ENCODE data around the gene CHRNB1. TPM values are rescaled to one million over a fixed set of nuclear protein-coding genes. Genes with fewer than 3 reads are reported as not detected.

CHRNB1 gene
- polyA plus RNA-seq, 1 donor from 2014 or later = 18.2 TPM

DNA sequence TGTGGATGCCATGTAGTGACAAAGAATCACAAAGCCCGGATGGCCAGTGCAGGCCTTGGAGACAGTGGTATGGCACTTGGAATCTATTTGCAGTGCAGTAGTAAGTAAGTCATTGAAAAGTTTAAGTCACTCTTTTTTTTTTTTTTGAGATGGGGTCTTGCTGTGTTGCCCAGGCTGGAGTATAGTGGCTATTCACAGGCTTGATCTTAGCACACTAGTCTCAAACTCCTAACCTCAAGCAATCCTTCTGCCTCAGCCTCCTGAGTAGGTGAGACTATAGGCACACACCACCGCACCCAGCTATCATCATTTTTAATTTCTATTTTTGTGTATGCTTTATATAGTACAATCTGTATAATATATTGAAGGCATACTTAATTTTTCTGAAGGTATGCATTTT is 46.2 kb upstream of the CHRNB1 start:
- TF ChIP-seq TAF1 (IDR thresholded peaks at IDR 0.05; ENCODE audit: low read depth) = no peak
- TF ChIP-seq, protein P1, sequence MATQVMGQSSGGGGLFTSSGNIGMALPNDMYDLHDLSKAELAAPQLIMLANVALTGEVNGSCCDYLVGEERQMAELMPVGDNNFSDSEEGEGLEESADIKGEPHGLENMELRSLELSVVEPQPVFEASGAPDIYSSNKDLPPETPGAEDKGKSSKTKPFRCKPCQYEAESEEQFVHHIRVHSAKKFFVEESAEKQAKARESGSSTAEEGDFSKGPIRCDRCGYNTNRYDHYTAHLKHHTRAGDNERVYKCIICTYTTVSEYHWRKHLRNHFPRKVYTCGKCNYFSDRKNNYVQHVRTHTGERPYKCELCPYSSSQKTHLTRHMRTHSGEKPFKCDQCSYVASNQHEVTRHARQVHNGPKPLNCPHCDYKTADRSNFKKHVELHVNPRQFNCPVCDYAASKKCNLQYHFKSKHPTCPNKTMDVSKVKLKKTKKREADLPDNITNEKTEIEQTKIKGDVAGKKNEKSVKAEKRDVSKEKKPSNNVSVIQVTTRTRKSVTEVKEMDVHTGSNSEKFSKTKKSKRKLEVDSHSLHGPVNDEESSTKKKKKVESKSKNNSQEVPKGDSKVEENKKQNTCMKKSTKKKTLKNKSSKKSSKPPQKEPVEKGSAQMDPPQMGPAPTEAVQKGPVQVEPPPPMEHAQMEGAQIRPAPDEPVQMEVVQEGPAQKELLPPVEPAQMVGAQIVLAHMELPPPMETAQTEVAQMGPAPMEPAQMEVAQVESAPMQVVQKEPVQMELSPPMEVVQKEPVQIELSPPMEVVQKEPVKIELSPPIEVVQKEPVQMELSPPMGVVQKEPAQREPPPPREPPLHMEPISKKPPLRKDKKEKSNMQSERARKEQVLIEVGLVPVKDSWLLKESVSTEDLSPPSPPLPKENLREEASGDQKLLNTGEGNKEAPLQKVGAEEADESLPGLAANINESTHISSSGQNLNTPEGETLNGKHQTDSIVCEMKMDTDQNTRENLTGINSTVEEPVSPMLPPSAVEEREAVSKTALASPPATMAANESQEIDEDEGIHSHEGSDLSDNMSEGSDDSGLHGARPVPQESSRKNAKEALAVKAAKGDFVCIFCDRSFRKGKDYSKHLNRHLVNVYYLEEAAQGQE (IDR thresholded peaks at IDR 0.05; ENCODE audit: borderline replicate concordance) = no peak
- Histone ChIP-seq H3K27me3 (ENCODE audit: insufficient read depth, low read depth, low read length) (no peaks in the 10 kb centered on the region), H3K9ac (ENCODE audit: low read length) (no peak overlapping the region), H3K9me2 (ENCODE audit: insufficient read depth, low read length) (no peaks in the 10 kb centered on the region), H4K20me1 (ENCODE audit: insufficient read depth) (no peaks in the 10 kb centered on the region), H3K9me3 (ENCODE audit: low read length) (no peaks in the 10 kb centered on the region), H3K27ac (ENCODE audit: low read length) (no peak overlapping the region), H3F3A (ENCODE audit: insufficient read depth, low read length, poor library complexity, severe bottlenecking) (peaks cover 5% of the 10 kb centered on the region), H3K79me2 (replicated peaks; ENCODE audit: insufficient read depth, low read length) (peaks cover 3% of the 10 kb centered on the region), H3K4me2 (ENCODE audit: low read length) (no peak overlapping the region), H3K36me3 (ENCODE audit: insufficient read depth, low read length) (no peaks in the 10 kb centered on the region), H2AFZ (ENCODE audit: low read depth, low read length) (no peak overlapping the region), H3K4me3 (ENCODE audit: low read length) (no peak overlapping the region)

DNA sequence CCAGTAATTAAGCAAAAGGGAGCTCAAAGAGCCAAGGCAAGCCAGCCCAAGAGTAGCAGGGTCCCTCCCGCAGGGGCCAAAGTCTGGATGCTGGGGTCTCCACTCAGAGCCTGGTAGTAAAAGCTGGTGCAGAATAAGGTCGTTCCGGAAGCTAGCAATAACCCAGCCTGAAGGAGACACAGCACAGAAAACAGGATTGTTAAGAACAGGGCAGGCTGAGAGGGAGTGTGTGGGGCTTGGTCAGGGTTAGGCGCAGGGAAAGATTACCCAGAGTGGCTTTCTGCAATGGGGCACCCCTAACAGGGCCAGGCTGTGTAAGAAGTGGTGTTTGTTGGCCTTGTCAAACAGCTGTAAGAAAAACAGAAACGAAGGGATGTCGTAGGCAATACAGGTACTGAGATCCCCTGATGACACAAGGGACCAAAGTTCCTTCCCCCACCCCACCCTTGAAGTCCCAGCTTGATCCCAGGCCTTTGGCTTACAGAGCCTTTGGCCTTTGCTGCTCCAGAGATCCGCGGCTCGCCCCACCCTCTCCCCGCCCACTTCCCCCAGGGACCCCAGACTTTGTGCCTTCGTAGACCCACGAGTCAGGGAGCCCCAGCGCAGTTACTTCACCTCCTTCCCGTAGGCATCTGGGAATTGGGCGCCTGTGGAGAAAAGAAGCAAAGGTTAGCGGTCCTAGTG is 41.7 kb upstream of the CHRNB1 start:
- Histone ChIP-seq H3K27ac (ENCODE audit: low read length) (peak overlapping the region; percentile 98), H3K9ac (ENCODE audit: low read length) (peak overlapping the region; percentile 98), H3K27me3 (ENCODE audit: insufficient read depth, low read depth, low read length) (no peaks in the 10 kb centered on the region), H3F3A (ENCODE audit: insufficient read depth, low read length, poor library complexity, severe bottlenecking) (peaks cover 5% of the 10 kb centered on the region), H3K4me3 (ENCODE audit: low read length) (peak overlapping the region; percentile 88), H2AFZ (ENCODE audit: low read depth, low read length) (no peak overlapping the region), H3K9me3 (ENCODE audit: low read length) (no peaks in the 10 kb centered on the region), H4K20me1 (ENCODE audit: insufficient read depth) (peaks cover 2% of the 10 kb centered on the region), H3K4me2 (ENCODE audit: low read length) (peak overlapping the region; percentile 86), H3K79me2 (replicated peaks; ENCODE audit: insufficient read depth, low read length) (peaks cover 32% of the 10 kb centered on the region), H3K36me3 (ENCODE audit: insufficient read depth, low read length) (no peaks in the 10 kb centered on the region), H3K9me2 (ENCODE audit: insufficient read depth, low read length) (no peaks in the 10 kb centered on the region)
- TF ChIP-seq, protein P1 (IDR thresholded peaks at IDR 0.05; ENCODE audit: borderline replicate concordance) = no peak
- TF ChIP-seq EZH2 (IDR thresholded peaks at IDR 0.05; ENCODE audit: borderline replicate concordance, insufficient read depth, low read length, poor library complexity, severe bottlenecking) = no peak

DNA sequence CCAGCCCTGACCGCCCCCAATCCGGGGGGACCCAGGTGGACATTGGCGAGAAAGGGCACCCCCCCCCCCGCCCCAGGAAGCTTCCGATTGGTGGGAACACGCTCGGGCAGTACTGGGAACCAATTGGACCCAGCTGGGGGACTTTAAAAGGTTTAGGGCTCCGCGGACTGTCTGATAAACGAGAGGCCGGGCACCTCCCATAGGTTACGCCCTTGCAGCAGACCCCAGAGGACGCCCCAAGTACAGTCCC is 41.2 kb upstream of the CHRNB1 start:
- H3K36me3 ChIP-seq (ENCODE audit: insufficient read depth, low read length) = no peaks in the 10 kb centered on the region
- H3K27me3 ChIP-seq (ENCODE audit: insufficient read depth, low read depth, low read length) = no peaks in the 10 kb centered on the region
- no peaks in the 10 kb centered on the region for H3K9me3 ChIP-seq (ENCODE audit: low read length)
- peak overlapping the region; percentile 98 for H3K27ac ChIP-seq (ENCODE audit: low read length)
- H3K9me2 ChIP-seq (ENCODE audit: insufficient read depth, low read length) = no peaks in the 10 kb centered on the region
- peaks cover 5% of the 10 kb centered on the region for H3F3A ChIP-seq (ENCODE audit: insufficient read depth, low read length, poor library complexity, severe bottlenecking)
- TF ChIP-seq, protein P1 (IDR thresholded peaks at IDR 0.05; ENCODE audit: borderline replicate concordance) = no peak
- H3K79me2 ChIP-seq (replicated peaks; ENCODE audit: insufficient read depth, low read length) = peaks cover 32% of the 10 kb centered on the region
- peak overlapping the region; percentile 86 for H3K4me2 ChIP-seq (ENCODE audit: low read length)
- H4K20me1 ChIP-seq (ENCODE audit: insufficient read depth) = peaks cover 2% of the 10 kb centered on the region
- H3K9ac ChIP-seq (ENCODE audit: low read length) = peak overlapping the region; percentile 98
- peak overlapping the region; percentile 88 for H3K4me3 ChIP-seq (ENCODE audit: low read length)
- peak overlapping the region; percentile 76 for H2AFZ ChIP-seq (ENCODE audit: low read depth, low read length)
